Adrenal gland (tissue), 12 donors: ENCODE data around the gene PMEPA1. TPM values are rescaled to one million over a fixed set of nuclear protein-coding genes. Genes with fewer than 3 reads are reported as not detected.

Experiments used
- DNase-seq, 7 donors: peaks; one replicate each; pipeline ENCODE4 v3.0.0-alpha.2; 2019 to 2020
- H3K27ac ChIP-seq, 5 donors: fragments of 200-600 bp; sonication (generic) in 4 of 5; 1 replicate in 3 of 5; 2 replicates in 2 of 5; pipeline versions ENCODE4 v1.5.1 to v1.8.0; 2016 to 2020; ENCODE audit warnings: mild to moderate bottlenecking in 1 of 5
- H3K27me3 ChIP-seq: fragments of 200-600 bp; 2 replicates; pipeline ENCODE4 v1.8.0; 2021
- H3K36me3 ChIP-seq, 2 donors: fragments of 200-600 bp; replicated peaks in 1 of 2; 1 replicate in 1 of 2; 2 replicates in 1 of 2; pipeline versions ENCODE4 v1.5.1 to v1.8.0; 2018 to 2022
- H3K4me1 ChIP-seq, 2 donors: fragments of 200-600 bp; replicated peaks in 1 of 2; 1 replicate in 1 of 2; 2 replicates in 1 of 2; pipeline versions ENCODE4 v1.5.1 to v1.8.0; 2018 to 2021
- H3K4me3 ChIP-seq, 4 donors: fragments of 200-600 bp; sonication (generic) in 3 of 4; one replicate each; pipeline ENCODE4 v1.5.1; 2016 to 2018
- H3K9me3 ChIP-seq, 3 donors: fragments of 200-600 bp; sonication (generic) in 1 of 3; replicated peaks in 1 of 3; 1 replicate in 2 of 3; 2 replicates in 1 of 3; pipeline versions ENCODE4 v1.5.1 to v1.8.0; 2016 to 2021
- CTCF ChIP-seq, 6 experiments: fragments of 450-650 bp in 4 of 6; fragments of 200-600 bp in 2 of 6; sonication (generic) in 1 of 6; IDR thresholded peaks; 1 replicate in 5 of 6; 2 replicates in 1 of 6; pipeline versions ENCODE4 v1.5.1 to v1.8.0; 2016 to 2021; ENCODE audit warnings: antibody characterized with exemption in 6 of 6, mild to moderate bottlenecking in 2 of 6, moderate library complexity in 1 of 6
- POLR2A ChIP-seq, 2 donors: fragments of 450-650 bp; IDR thresholded peaks; one replicate each; pipeline ENCODE4 v1.6.1; 2017; ENCODE audit warnings: antibody characterized with exemption in 2 of 2, mild to moderate bottlenecking in 2 of 2, moderate library complexity in 1 of 2
- WGBS, 4 donors: extraction: QIAGEN DNeasy Blood & Tissue Kit in 2 of 4; methylation state at CpG; one replicate each; pipeline versions ENCODE4 v1.1.5 to v1.1.7; 2013 to 2017; 5-methylcytosine and 5-hydroxymethylcytosine counted together
- intact Hi-C, 2 donors: fragments of 100-400 bp; cut with DNase I; formaldehyde crosslinking; loops; one replicate each; pipeline versions ENCODE4 v1.14.1 to v1.15.0; 2022 to 2023
- polyA plus RNA-seq, 3 donors: library from polyadenylated mRNA; stranded (reverse); fragments of 200-250 nt in 2 of 3; fragments of 350-450 nt in 1 of 3; fragmentation: Illumina TruSeq in 1 of 3; extraction: RNeasy Lipid Tissue Mini Kit (QIAGEN cat#74804) in 1 of 3; gene quantifications; one replicate each; pipeline ENCODE4 v1.2.3, GENCODE V29; 2013 to 2014
- total RNA-seq, 9 donors: library from RNA; depleted of rRNA in 4 of 9; stranded (reverse); fragments of >200 nt in 4 of 9; fragments of 120-200 nt in 1 of 9; fragmentation: NEBNext Ultra II Directional in 1 of 9; extraction: Animal tissue kit (Norgen Biotek cat#: 25700) in 1 of 9; gene quantifications; one replicate each; pipeline versions ENCODE4 v1.1.0 to v1.2.4, GENCODE V29; 2013 to 2023
- donor health status: healthy with polysubstance abuse.
- donor health status: Bipolar disorder and iron deficiency.
- donor health status: DM: yes; HTN: yes; CAD: no.
- donor health status: DM: no; HTN: no; CAD: no.
- donor health status: DM: no; HTN: no; CAD: no.
- donor health status: DM: yes; HTN: yes; CAD: no.

The PMEPA1 gene
- total and polyA plus RNA-seq, 12 donors = 1.2 to 36.0 (median 10.0) TPM

GRCh38 chr20:57620274-57620990 lies 89.4 kb downstream of the PMEPA1 start, which contains the start of gene ZBP1:
Gene ZBP1 (minus strand): TSS chr20:57620426. CDS start chr20:57620295, 131 bp downstream.
- Histone ChIP-seq H3K27ac (peak within 1 kb of the TSS in 1 of 5 donors; percentile 16), H3K9me3 (no peaks in the 10 kb centered on the region), H3K4me3 (no peak within 1 kb of the TSS), H3K4me1 (no peaks in the 10 kb centered on the region), H3K36me3 (no peaks in the 10 kb centered on the region), H3K27me3 (peaks cover 4% of the 10 kb centered on the region)
- no peak for DNase-seq
- TF ChIP-seq POLR2A (IDR thresholded peaks at IDR 0.05) (no peak), CTCF (IDR thresholded peaks at IDR 0.05) (no peak)
- intact Hi-C loops = no loop called here
- 58 to 71% (median 63%) methylated on average over 18 of the region's 18 CpGs for WGBS, 4 donors

GRCh38 chr20:57619051-57619831 lies 90.6 kb downstream of the PMEPA1 start:
- WGBS, 4 donors = 57 to 68% (median 65%) methylated on average over 17 to 19 of the region's 19 CpGs
- peak in 3 of 7 donors; percentile 32 to 45 (median 45) for DNase-seq
- peaks cover 4% of the 10 kb centered on the region for H3K27me3 ChIP-seq
- H3K36me3 ChIP-seq = no peaks in the 10 kb centered on the region
- no peaks in the 10 kb centered on the region for H3K9me3 ChIP-seq
- no peak overlapping the region for H3K4me3 ChIP-seq
- H3K27ac ChIP-seq = peak overlapping the region in 1 of 5 donors; percentile 49
- TF ChIP-seq POLR2A (IDR thresholded peaks at IDR 0.05) (no peak), CTCF (IDR thresholded peaks at IDR 0.05) (no peak)
- intact Hi-C loops = no loop called here
- no peaks in the 10 kb centered on the region for H3K4me1 ChIP-seq

- Histone ChIP-seq H3K36me3 (no peaks in the 10 kb centered on the region), H3K27ac (peak overlapping the region in 1 of 5 donors; percentile 49), H3K9me3 (no peaks in the 10 kb centered on the region), H3K4me3 (no peak overlapping the region), H3K4me1 (no peaks in the 10 kb centered on the region), H3K27me3 (peaks cover 4% of the 10 kb centered on the region)
- 48 to 64% (median 56%) methylated on average over 1 to 6 of the region's 6 CpGs for WGBS, 4 donors
- intact Hi-C loops = no loop called here
- no peak for TF ChIP-seq POLR2A (IDR thresholded peaks at IDR 0.05)
- TF ChIP-seq CTCF (IDR thresholded peaks at IDR 0.05) = no peak
- DNase-seq = no peak
Observed at GRCh38 chr20:57618764-57619050, 91.1 kb downstream of the PMEPA1 start.

- Histone ChIP-seq H3K9me3 (no peaks in the 10 kb centered on the region), H3K36me3 (no peaks in the 10 kb centered on the region), H3K4me3 (no peak overlapping the region), H3K27me3 (peaks cover 4% of the 10 kb centered on the region), H3K27ac (no peak overlapping the region), H3K4me1 (no peaks in the 10 kb centered on the region)
- intact Hi-C loops = no loop called here
- TF ChIP-seq CTCF (IDR thresholded peaks at IDR 0.05) = no peak
- no peak for TF ChIP-seq POLR2A (IDR thresholded peaks at IDR 0.05)
- WGBS, 4 donors = 65 to 81% (median 70%) methylated on average over 11 to 14 of the region's 14 CpGs
- no peak for DNase-seq
Observed at GRCh38 chr20:57618091-57618763, 91.6 kb downstream of the PMEPA1 start.
